Measurements from ENCODE around the gene USP30. TPM values are rescaled to one million over a fixed set of nuclear protein-coding genes. Genes with fewer than 3 reads are reported as not detected.

USP30 gene
- total RNA-seq, 1 donor from 2014 or later: 12.1 TPM

DNA sequence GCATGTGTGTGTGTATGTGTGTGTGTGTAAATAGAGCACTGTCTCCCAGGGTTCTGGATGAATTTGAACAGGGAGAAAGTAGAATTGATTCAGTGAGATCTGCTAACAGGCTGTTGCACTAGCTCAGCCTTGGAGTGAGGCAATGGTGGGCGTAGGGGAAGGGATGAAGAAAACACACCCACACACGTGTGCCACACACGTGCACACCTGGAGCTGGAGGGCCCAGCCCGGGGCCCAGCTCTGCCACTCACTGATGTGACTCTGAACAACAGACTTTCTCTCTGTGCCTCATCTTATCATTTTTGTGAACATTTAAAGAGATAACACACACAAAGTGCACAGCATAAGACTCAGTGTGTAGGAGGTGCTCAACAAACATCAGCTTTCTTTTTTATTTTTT is 68.2 kb downstream of the USP30 start:
- Histone ChIP-seq H3K9me3 (replicated peaks) (no peaks in the 10 kb centered on the region), H3K27ac (replicated peaks) (peak overlapping the region; percentile 97), H3K36me3 (peaks cover 18% of the 10 kb centered on the region), H3K4me1 (peaks cover 91% of the 10 kb centered on the region), H3K27me3 (ENCODE audit: low read depth) (no peaks in the 10 kb centered on the region), H3K4me3 (peak overlapping the region; percentile 65)
- intact Hi-C loops (cut with micrococcal nuclease): no loop called here
- TF ChIP-seq CTCF (IDR thresholded peaks at IDR 0.05; ENCODE audit: borderline replicate concordance): no peak
- DNase-seq: no peak

GRCh38 chr12:109121346-109121880 is 69.0 kb downstream of the USP30 start:
- no peak for TF ChIP-seq CTCF (IDR thresholded peaks at IDR 0.05; ENCODE audit: borderline replicate concordance)
- Histone ChIP-seq H3K27me3 (ENCODE audit: low read depth) (no peaks in the 10 kb centered on the region), H3K4me1 (peaks cover 90% of the 10 kb centered on the region), H3K4me3 (peak overlapping the region; percentile 65), H3K36me3 (peaks cover 27% of the 10 kb centered on the region), H3K9me3 (replicated peaks) (no peaks in the 10 kb centered on the region), H3K27ac (replicated peaks) (peak overlapping the region; percentile 97)
- no peak for DNase-seq
- intact Hi-C loops (cut with micrococcal nuclease): no loop called here

- Histone ChIP-seq H3K4me3 (peak overlapping the region; percentile 26), H3K27ac (replicated peaks) (peak overlapping the region; percentile 97), H3K4me1 (peaks cover 90% of the 10 kb centered on the region), H3K27me3 (ENCODE audit: low read depth) (no peaks in the 10 kb centered on the region), H3K36me3 (peaks cover 37% of the 10 kb centered on the region), H3K9me3 (replicated peaks) (no peaks in the 10 kb centered on the region)
- intact Hi-C loops (cut with micrococcal nuclease): no loop called here
- TF ChIP-seq CTCF (IDR thresholded peaks at IDR 0.05; ENCODE audit: borderline replicate concordance): no peak
- no peak for DNase-seq
These were observed 72.7 kb downstream of the USP30 start for GRCh38 chr12:109124878-109125648.

DNA sequence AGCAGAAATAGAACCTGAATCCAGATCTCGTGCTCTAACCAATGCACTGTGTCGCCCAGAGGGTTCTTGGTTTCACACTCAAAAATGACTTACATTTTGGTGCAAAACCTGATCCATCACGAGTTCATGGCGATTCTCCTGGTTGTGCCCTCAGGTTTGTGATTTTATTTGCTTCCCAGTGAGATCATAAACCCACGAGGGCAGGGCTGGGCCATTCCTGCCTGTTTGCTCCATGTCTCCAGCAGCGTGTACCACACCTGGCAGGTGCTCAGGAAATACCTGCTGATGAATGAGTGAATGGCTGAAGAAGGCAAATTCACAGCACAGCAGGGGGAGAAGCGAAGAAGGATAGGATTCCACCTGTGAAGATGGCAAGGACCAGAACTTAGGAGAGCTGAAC is 73.4 kb downstream of the USP30 start:
- Histone ChIP-seq H3K36me3 (peaks cover 34% of the 10 kb centered on the region), H3K27ac (replicated peaks) (peak overlapping the region; percentile 97), H3K4me1 (peaks cover 90% of the 10 kb centered on the region), H3K9me3 (replicated peaks) (no peaks in the 10 kb centered on the region), H3K27me3 (ENCODE audit: low read depth) (no peaks in the 10 kb centered on the region), H3K4me3 (no peak overlapping the region)
- TF ChIP-seq CTCF (IDR thresholded peaks at IDR 0.05; ENCODE audit: borderline replicate concordance): no peak
- intact Hi-C loops (cut with micrococcal nuclease): no loop called here
- no peak for DNase-seq

DNA sequence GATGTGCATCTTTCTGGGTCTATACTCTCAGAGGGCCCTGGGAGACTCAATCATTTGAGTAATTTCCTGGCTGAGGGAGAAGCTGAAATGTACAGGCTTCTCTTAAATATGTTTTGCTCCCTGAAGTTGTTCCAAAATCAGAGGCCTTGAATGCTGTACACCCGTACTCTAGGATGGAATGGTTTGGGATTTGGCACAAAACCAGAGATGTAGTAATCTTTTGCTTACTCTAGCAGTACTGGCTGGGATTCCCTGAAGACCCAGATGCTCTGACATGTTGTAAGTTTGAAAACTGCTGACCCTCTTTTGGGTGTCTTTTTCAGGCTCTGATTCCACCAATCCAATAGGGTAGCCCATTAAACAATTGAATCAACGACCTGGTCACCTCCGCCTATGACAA is 74.4 kb downstream of the USP30 start:
- DNase-seq: no peak
- peaks cover 25% of the 10 kb centered on the region for H3K36me3 ChIP-seq
- intact Hi-C loops (cut with micrococcal nuclease): no loop called here
- no peaks in the 10 kb centered on the region for H3K27me3 ChIP-seq (ENCODE audit: low read depth)
- no peak overlapping the region for H3K4me3 ChIP-seq
- no peak for TF ChIP-seq CTCF (IDR thresholded peaks at IDR 0.05; ENCODE audit: borderline replicate concordance)
- peaks cover 90% of the 10 kb centered on the region for H3K4me1 ChIP-seq
- peak overlapping the region; percentile 97 for H3K27ac ChIP-seq (replicated peaks)
- H3K9me3 ChIP-seq (replicated peaks): no peaks in the 10 kb centered on the region
